ENCODE measurements around the gene S100A14. TPM values are rescaled to one million over a fixed set of nuclear protein-coding genes. Genes with fewer than 3 reads are reported as not detected.
A peak's percentile ranks its signal among the peaks of the same experiment; 100 is the strongest.

S100A14 gene
- total and polyA plus RNA-seq, 9 of the 15 experiments (the other 6 are each of a cell fraction or from before 2014, with no cell fraction given): 0.10 to 0.64 (median 0.24) TPM; not detected in 3

DNA sequence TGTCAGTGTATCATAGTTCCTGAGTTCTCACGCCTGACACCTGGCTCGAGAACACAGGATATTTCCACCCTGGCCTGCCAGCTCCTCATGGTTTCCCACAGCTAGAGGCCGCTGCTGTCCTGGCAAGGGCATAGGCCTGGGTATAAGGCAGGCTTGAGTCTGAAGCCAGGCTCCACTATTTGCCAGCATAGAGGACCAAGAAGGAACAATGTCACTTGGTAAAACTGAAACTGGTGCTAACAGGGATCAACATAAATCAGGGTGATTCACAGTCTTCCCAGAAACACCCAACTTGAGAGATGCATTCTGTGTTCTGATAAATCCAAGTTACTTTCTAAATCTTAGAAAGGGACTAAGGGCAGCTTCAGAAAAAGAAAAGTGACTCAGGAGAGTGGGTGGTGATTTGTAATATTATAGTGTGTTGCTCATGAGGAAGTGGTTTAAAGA lies 43.5 kb downstream of the S100A14 start:
- in situ Hi-C loops (cut with MboI): no loop called here
- Histone ChIP-seq H2AFZ (ENCODE audit: low read depth, low read length) (no peak overlapping the region), H3K27me3 (ENCODE audit: control insufficient read depth in 2 of 2, insufficient read depth in 2 of 2, low read length in 2 of 2) (no peaks in the 10 kb centered on the region), H3K36me3 (ENCODE audit: control insufficient read depth, insufficient read depth, low read length) (no peaks in the 10 kb centered on the region), H3K9ac (ENCODE audit: insufficient read depth in 1 of 2, low read depth in 2 of 2, low read length in 2 of 2) (no peak overlapping the region), H3K4me2 (ENCODE audit: insufficient read depth, low read length) (no peak overlapping the region), H3K27ac (ENCODE audit: extremely low read depth, low read depth, low read length) (no peak overlapping the region), H3K9me3 (replicated peaks; ENCODE audit: control insufficient read depth, insufficient read depth, low read depth, low read length) (no peaks in the 10 kb centered on the region), H3K79me2 (ENCODE audit: control insufficient read depth, insufficient read depth, low read length) (no peaks in the 10 kb centered on the region), H4K20me1 (replicated peaks; ENCODE audit: control insufficient read depth, insufficient read depth, low read length) (no peaks in the 10 kb centered on the region), H3K9me1 (ENCODE audit: control insufficient read depth, insufficient read depth, low read length) (peaks cover 3% of the 10 kb centered on the region), H3K4me1 (replicated peaks in 1 of 2; ENCODE audit: control insufficient read depth in 2 of 2, insufficient read depth in 2 of 2, low read length in 2 of 2) (peaks cover 17 to 18% of the 10 kb centered on the region in 2 experiments), H3K4me3 (no peak overlapping the region)
- ATAC-seq (peak; percentile 64), DNase-seq (ENCODE audit: extremely low read depth in 1 of 4, low spot score in 3 of 4) (peak in 1 of 4 experiments; percentile 43), FAIRE-seq (peak; percentile 15)
- POLR2A ChIA-PET: interaction anchor here (0.6 to 1.0 kb wide), 3 partner anchors 54 to 421 kb away, joined by 3 to 4 read pairs (median 3); partner anchors contain the start of gene S100A13
- CTCF ChIA-PET (ENCODE audit: low intra/inter-chr PET ratio): interaction anchor here (0.6 kb wide), 1 partner anchor 11 kb away, joined by 3 read pairs; no protein-coding TSS in a partner anchor
- intact Hi-C loops (cut with micrococcal nuclease): no loop called here
- 6% methylated on average over 3 of the region's 3 CpGs for WGBS (ENCODE audit: insufficient coverage, low coverage, missing lambda C conversion rate)
- BruUV-seq (replicated peaks): no TSS peak
- TF ChIP-seq, protein P1, sequence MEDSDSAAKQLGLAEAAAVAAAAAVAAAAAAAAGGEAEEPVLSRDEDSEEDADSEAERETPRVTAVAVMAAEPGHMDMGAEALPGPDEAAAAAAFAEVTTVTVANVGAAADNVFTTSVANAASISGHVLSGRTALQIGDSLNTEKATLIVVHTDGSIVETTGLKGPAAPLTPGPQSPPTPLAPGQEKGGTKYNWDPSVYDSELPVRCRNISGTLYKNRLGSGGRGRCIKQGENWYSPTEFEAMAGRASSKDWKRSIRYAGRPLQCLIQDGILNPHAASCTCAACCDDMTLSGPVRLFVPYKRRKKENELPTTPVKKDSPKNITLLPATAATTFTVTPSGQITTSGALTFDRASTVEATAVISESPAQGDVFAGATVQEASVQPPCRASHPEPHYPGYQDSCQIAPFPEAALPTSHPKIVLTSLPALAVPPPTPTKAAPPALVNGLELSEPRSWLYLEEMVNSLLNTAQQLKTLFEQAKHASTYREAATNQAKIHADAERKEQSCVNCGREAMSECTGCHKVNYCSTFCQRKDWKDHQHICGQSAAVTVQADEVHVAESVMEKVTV (CRISPR knock-in tag; IDR thresholded peaks at IDR 0.05): peak; percentile 65
- TF ChIP-seq, protein P2, sequence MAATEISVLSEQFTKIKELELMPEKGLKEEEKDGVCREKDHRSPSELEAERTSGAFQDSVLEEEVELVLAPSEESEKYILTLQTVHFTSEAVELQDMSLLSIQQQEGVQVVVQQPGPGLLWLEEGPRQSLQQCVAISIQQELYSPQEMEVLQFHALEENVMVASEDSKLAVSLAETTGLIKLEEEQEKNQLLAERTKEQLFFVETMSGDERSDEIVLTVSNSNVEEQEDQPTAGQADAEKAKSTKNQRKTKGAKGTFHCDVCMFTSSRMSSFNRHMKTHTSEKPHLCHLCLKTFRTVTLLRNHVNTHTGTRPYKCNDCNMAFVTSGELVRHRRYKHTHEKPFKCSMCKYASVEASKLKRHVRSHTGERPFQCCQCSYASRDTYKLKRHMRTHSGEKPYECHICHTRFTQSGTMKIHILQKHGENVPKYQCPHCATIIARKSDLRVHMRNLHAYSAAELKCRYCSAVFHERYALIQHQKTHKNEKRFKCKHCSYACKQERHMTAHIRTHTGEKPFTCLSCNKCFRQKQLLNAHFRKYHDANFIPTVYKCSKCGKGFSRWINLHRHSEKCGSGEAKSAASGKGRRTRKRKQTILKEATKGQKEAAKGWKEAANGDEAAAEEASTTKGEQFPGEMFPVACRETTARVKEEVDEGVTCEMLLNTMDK (IDR thresholded peaks at IDR 0.05; ENCODE audit: borderline replicate concordance, insufficient read depth, low read depth, low read length, poor library complexity, severe bottlenecking): no peak
- TF ChIP-seq, protein P3, sequence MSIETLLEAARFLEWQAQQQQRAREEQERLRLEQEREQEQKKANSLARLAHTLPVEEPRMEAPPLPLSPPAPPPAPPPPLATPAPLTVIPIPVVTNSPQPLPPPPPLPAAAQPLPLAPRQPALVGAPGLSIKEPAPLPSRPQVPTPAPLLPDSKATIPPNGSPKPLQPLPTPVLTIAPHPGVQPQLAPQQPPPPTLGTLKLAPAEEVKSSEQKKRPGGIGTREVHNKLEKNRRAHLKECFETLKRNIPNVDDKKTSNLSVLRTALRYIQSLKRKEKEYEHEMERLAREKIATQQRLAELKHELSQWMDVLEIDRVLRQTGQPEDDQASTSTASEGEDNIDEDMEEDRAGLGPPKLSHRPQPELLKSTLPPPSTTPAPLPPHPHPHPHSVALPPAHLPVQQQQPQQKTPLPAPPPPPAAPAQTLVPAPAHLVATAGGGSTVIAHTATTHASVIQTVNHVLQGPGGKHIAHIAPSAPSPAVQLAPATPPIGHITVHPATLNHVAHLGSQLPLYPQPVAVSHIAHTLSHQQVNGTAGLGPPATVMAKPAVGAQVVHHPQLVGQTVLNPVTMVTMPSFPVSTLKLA (conservative IDR thresholded peaks at IDR 0.05): peak in 1 of 2 experiments; percentile 27; a peak in 1 of 4 replicates
- TF ChIP-seq, protein P4, sequence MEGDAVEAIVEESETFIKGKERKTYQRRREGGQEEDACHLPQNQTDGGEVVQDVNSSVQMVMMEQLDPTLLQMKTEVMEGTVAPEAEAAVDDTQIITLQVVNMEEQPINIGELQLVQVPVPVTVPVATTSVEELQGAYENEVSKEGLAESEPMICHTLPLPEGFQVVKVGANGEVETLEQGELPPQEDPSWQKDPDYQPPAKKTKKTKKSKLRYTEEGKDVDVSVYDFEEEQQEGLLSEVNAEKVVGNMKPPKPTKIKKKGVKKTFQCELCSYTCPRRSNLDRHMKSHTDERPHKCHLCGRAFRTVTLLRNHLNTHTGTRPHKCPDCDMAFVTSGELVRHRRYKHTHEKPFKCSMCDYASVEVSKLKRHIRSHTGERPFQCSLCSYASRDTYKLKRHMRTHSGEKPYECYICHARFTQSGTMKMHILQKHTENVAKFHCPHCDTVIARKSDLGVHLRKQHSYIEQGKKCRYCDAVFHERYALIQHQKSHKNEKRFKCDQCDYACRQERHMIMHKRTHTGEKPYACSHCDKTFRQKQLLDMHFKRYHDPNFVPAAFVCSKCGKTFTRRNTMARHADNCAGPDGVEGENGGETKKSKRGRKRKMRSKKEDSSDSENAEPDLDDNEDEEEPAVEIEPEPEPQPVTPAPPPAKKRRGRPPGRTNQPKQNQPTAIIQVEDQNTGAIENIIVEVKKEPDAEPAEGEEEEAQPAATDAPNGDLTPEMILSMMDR (IDR thresholded peaks at IDR 0.05 in 2 of 3, conservative IDR thresholded peaks at IDR 0.05 in 1 of 3; ENCODE audit: insufficient read depth in 2 of 3, low read depth in 1 of 3, low read length in 3 of 3): peak; percentile 60 to 82 (median 61)
- TF ChIP-seq PML (IDR thresholded peaks at IDR 0.05; ENCODE audit: low read length): no peak
- TF ChIP-seq EP400 (IDR thresholded peaks at IDR 0.05): 0 out of 2 replicates have a peak, but pooled peaks have one; percentile 12
- TF ChIP-seq, protein P5, sequence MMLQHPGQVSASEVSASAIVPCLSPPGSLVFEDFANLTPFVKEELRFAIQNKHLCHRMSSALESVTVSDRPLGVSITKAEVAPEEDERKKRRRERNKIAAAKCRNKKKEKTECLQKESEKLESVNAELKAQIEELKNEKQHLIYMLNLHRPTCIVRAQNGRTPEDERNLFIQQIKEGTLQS (IDR thresholded peaks at IDR 0.05): 0 out of 2 replicates have a peak, but pooled peaks have one; percentile 15
- TF ChIP-seq, protein P5 (CRISPR knock-in tag; conservative IDR thresholded peaks at IDR 0.05): no peak
- peak; percentile 68 to 69 for TF ChIP-seq RAD21 (CRISPR knock-in tag; conservative IDR thresholded peaks at IDR 0.05 in 1 of 2, IDR thresholded peaks at IDR 0.05 in 1 of 2)
- TF ChIP-seq ZBED1 (IDR thresholded peaks at IDR 0.05): no peak
- peak; percentile 62 for TF ChIP-seq EGR1 (conservative IDR thresholded peaks at IDR 0.05)

Data from K562 (cell line).